Panc1 (cell line): Measurements from ENCODE around the gene TMEM207.

ENCODE experiments used
- CTCF ChIP-seq: fragments of 450-650 bp; IDR thresholded peaks from 2 replicates; pipeline ENCODE4 v1.5.1; 2017; ENCODE audit warnings: mild to moderate bottlenecking
- TCF7L2 ChIP-seq: IDR thresholded peaks from 2 replicates; pipeline ENCODE4 v1.6.1; 2011; ENCODE audit warnings: mild to moderate bottlenecking, low read depth, low read length, inconsistent platforms

- TF ChIP-seq TCF7L2 = no peak
- no peak for TF ChIP-seq CTCF
These were observed 46.1 kb upstream of the TMEM207 start for GRCh38 chr3:190495796-190496195.
